GM12878 (cell line): ENCODE data around the gene EEFSEC. TPM values are rescaled to one million over a fixed set of nuclear protein-coding genes. Genes with fewer than 3 reads are reported as not detected.

Experiments
- ATAC-seq: fragments of 200-7000 bp; cut with Tn5 transposase; 3 replicates; pipeline ENCODE4 v1.9.1; 2020; ENCODE audit warnings: mild to moderate bottlenecking, moderate library complexity
- BruUV-seq: library from RNA; stranded (reverse); fragments of 400-500 nt; replicated peaks from 2 replicates; lab custom pipeline; 2021; lab: Mats Ljungman, UMichigan
- CTCF ChIA-PET: fragments of 300-600 bp; sonication (Branson Sonifier 250); formaldehyde crosslinking; extraction: SDS; loops from one replicate; lab custom pipeline; 2021; ENCODE audit warnings: inconsistent platforms; lab: Yijun Ruan, JAX
- POLR2A ChIA-PET: fragments of 350-600 bp; formaldehyde crosslinking; extraction: SDS; loops from one replicate; lab custom pipeline; 2021; ENCODE audit warnings: inconsistent platforms; lab: Charles Lee
- RAD21 ChIA-PET: fragments of 300-600 bp; sonication (Branson Sonifier 250); formaldehyde crosslinking; loops from one replicate; lab custom pipeline; 2023; ENCODE audit warnings: antibody characterized with exemption; ENCODE audit not compliant: unreplicated experiment; lab: Charles Lee
- SMC1A ChIA-PET: fragments of 300-600 bp; sonication (Branson Sonifier 250); formaldehyde crosslinking; loops from one replicate; lab custom pipeline; 2023; ENCODE audit not compliant: unreplicated experiment, uncharacterized antibody; lab: Charles Lee
- DNase-seq: peaks from one replicate; pipeline ENCODE4 v3.0.0-alpha.2; 2011; ENCODE audit warnings: low read depth, low spot score
- FAIRE-seq: peaks from 3 replicates; lab custom pipeline; 2011; peaks lifted over from hg19 to GRCh38; lab: Jason Lieb, UNC
- H2AFZ ChIP-seq: 2 replicates; pipeline ENCODE4 v1.6.0; 2011; ENCODE audit warnings: low read depth, low read length, control low read depth; ENCODE audit not compliant: control insufficient read depth
- H3K27ac ChIP-seq: 2 replicates; pipeline ENCODE4 v1.5.1; 2011; ENCODE audit warnings: control low read depth; ENCODE audit not compliant: control insufficient read depth, insufficient read depth
- H3K27me3 ChIP-seq, 2 experiments: replicated peaks in 1 of 2; 2 replicates each; pipeline versions ENCODE4 v1.6.0 to v1.6.1; 2011; ENCODE audit warnings: low read length in 1 of 2; ENCODE audit not compliant: control insufficient read depth in 2 of 2, insufficient read depth in 2 of 2
- H3K36me3 ChIP-seq, 2 experiments: 2 replicates each; pipeline ENCODE4 v1.5.1; 2011; ENCODE audit warnings: low read length in 1 of 2; ENCODE audit not compliant: control insufficient read depth in 2 of 2, insufficient read depth in 2 of 2
- H3K4me1 ChIP-seq: 2 replicates; pipeline ENCODE4 v1.6.1; 2011; ENCODE audit warnings: mild to moderate bottlenecking, low read length, moderate library complexity, mixed read lengths; ENCODE audit not compliant: control insufficient read depth, insufficient read depth
- H3K4me2 ChIP-seq: 2 replicates; pipeline ENCODE4 v1.6.0; 2011; ENCODE audit warnings: control low read depth; ENCODE audit not compliant: control insufficient read depth, insufficient read depth
- H3K4me3 ChIP-seq: fragments of 200-600 bp; sonication (generic); 2 replicates; pipeline ENCODE4 v1.5.1; 2016
- H3K79me2 ChIP-seq: 2 replicates; pipeline ENCODE4 v1.6.0; 2011; ENCODE audit warnings: low read length; ENCODE audit not compliant: control insufficient read depth, insufficient read depth
- H3K9ac ChIP-seq: 2 replicates; pipeline ENCODE4 v1.8.0; 2011; ENCODE audit warnings: low read length, control low read depth, mixed read lengths; ENCODE audit not compliant: control insufficient read depth, insufficient read depth
- H3K9me3 ChIP-seq: replicated peaks from 3 replicates; pipeline ENCODE4 v1.5.1; 2011; ENCODE audit warnings: mild to moderate bottlenecking, low read length; ENCODE audit not compliant: control insufficient read depth, insufficient read depth
- H4K20me1 ChIP-seq: 2 replicates; pipeline ENCODE4 v1.6.0; 2011; ENCODE audit not compliant: control insufficient read depth, insufficient read depth
- DPF2 ChIP-seq: fragments of 450-650 bp; IDR thresholded peaks from 2 replicates; pipeline ENCODE4 v1.6.1; 2017; ENCODE audit warnings: mild to moderate bottlenecking
- EGR1 ChIP-seq, 2 experiments: IDR thresholded peaks; 1 replicate in 1 of 2; 2 replicates in 1 of 2; pipeline ENCODE4 v1.6.1; 2011 to 2012; ENCODE audit warnings: low read depth in 2 of 2, low read length in 2 of 2, borderline replicate concordance in 1 of 2, mild to moderate bottlenecking in 1 of 2, moderate library complexity in 1 of 2
- FOXM1 ChIP-seq: IDR thresholded peaks from 2 replicates; pipeline ENCODE4 v1.6.1; 2012; ENCODE audit warnings: low read depth, mild to moderate bottlenecking, inconsistent platforms, low read length, moderate library complexity
- KAT2A ChIP-seq: conservative IDR thresholded peaks from 2 replicates; pipeline ENCODE4 v1.6.1; 2011; ENCODE audit warnings: low read depth, low read length; ENCODE audit not compliant: control insufficient read depth
- KDM1A ChIP-seq: fragments of 200-600 bp; sonication (generic); IDR thresholded peaks from 2 replicates; pipeline ENCODE4 v1.6.1; 2016; ENCODE audit warnings: borderline replicate concordance
- MTA2 ChIP-seq: fragments of 450-650 bp; IDR thresholded peaks from 2 replicates; pipeline ENCODE4 v1.6.1; 2016; ENCODE audit warnings: low read depth, mild to moderate bottlenecking, moderate library complexity
- PML ChIP-seq: IDR thresholded peaks from 2 replicates; pipeline ENCODE4 v1.6.1; 2012; ENCODE audit warnings: low read length, inconsistent platforms
- POLR2AphosphoS2 ChIP-seq: IDR thresholded peaks from 2 replicates; pipeline ENCODE4 v1.6.1; 2011; ENCODE audit warnings: low read depth, mild to moderate bottlenecking, low read length, improper control_type of control experiment, moderate library complexity
- POU2F2 ChIP-seq: IDR thresholded peaks from 3 replicates; pipeline ENCODE4 v1.6.1; 2011; ENCODE audit warnings: low read depth, mild to moderate bottlenecking, low read length, borderline replicate concordance
- RAD51 ChIP-seq: fragments of 450-650 bp; IDR thresholded peaks from 2 replicates; pipeline ENCODE4 v1.6.1; 2016; ENCODE audit warnings: moderate library complexity, mild to moderate bottlenecking, inconsistent platforms
- SP1 ChIP-seq: IDR thresholded peaks from one replicate; pipeline ENCODE4 v1.6.1; 2011; ENCODE audit warnings: low read depth, low read length
- TCF12 ChIP-seq: IDR thresholded peaks from 2 replicates; pipeline ENCODE4 v1.6.1; 2011; ENCODE audit warnings: low read depth, mild to moderate bottlenecking, low read length
- TCF3 ChIP-seq: IDR thresholded peaks from 2 replicates; pipeline ENCODE4 v1.6.1; 2012; ENCODE audit warnings: low read depth, mild to moderate bottlenecking, low read length, borderline replicate concordance; ENCODE audit not compliant: insufficient read depth
- WGBS: methylation state at CpG from one replicate; pipeline ENCODE4 v1.1.6; 2016; ENCODE audit warnings: low lambda C conversion rate; ENCODE audit not compliant: insufficient replicate concordance, insufficient coverage; ENCODE audit errors: missing lambda C conversion rate; 5-methylcytosine and 5-hydroxymethylcytosine counted together
- in situ Hi-C: fragments of 300-500 bp; cut with MboI; formaldehyde crosslinking; loops from 9 replicates; pipeline ENCODE4 v1.14.3; 2018; ENCODE audit warnings: mixed read lengths
- intact Hi-C: fragments of 100-400 bp; cut with micrococcal nuclease; formaldehyde crosslinking; loops from one replicate; pipeline ENCODE4 v1.14.2; 2022; ENCODE audit not compliant: unreplicated experiment
- polyA plus RNA-seq, 11 experiments: library from polyadenylated mRNA; depleted of rRNA in 4 of 11; unstranded in 6 of 11; stranded (reverse) in 5 of 11; fragments of >200 nt; fragmentation: Nextera tagmentation in 4 of 11; fragmentation: Illumina TruSeq in 1 of 11; extraction: Ambion mirVana in 4 of 11; extraction: Trizol in 1 of 11; gene quantifications; 1 replicate in 1 of 11; 2 replicates in 10 of 11; pipeline versions ENCODE4 v1.2.1 to v1.2.3, GENCODE V29; 2011 to 2016; ENCODE audit warnings: inconsistent platforms in 2 of 11, missing spikeins in 2 of 11, low read depth in 1 of 11
- total RNA-seq, 4 experiments: library from RNA; depleted of rRNA in 3 of 4; stranded (reverse); fragments of >200 nt in 3 of 4; fragmentation: Illumina TruSeq in 1 of 4; extraction: Trizol in 1 of 4; gene quantifications; 2 replicates each; pipeline versions ENCODE4 v1.2.1 to v1.2.3, GENCODE V29; 2013 to 2021
- TF ChIP-seq, protein P1 (sequence below): IDR thresholded peaks from 2 replicates; pipeline ENCODE4 v1.6.1; 2012; ENCODE audit warnings: low read length, inconsistent platforms
- TF ChIP-seq, protein P2 (sequence below): fragments of 450-650 bp; formaldehyde crosslinking; IDR thresholded peaks from 2 replicates; pipeline ENCODE4 v1.4.0; 2022; ENCODE audit warnings: mild to moderate bottlenecking, moderate library complexity
- TF ChIP-seq, protein P3 (sequence below): fragments of 450-650 bp; IDR thresholded peaks from 2 replicates; pipeline ENCODE4 v1.6.1; 2016; ENCODE audit warnings: mild to moderate bottlenecking

Gene EEFSEC
- total and polyA plus RNA-seq, 10 of the 15 experiments (the other 5 are each of a cell fraction or from before 2014, with no cell fraction given), result 0.29 to 29.1 (median 16.1) TPM

DNA sequence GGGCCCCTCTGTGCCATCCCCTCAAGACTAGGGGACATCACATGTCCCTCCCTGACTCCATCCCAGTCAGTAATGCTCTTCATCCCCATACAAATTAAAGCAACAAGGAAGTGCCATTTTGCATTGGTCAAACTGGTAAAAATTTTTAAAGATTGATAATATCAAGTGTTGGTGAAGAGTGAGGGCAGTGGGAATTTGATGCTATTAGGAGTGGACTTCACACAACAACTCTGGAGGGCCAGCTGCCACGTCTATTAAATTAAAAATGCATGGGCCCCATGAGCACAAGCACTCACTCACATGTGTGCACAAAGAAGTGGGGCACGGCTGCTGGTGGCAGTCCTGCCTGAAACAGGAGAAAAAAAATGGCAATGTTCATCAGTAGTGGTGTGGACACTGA lies 265.6 kb downstream of the EEFSEC start:
- RAD21 ChIA-PET, result no interaction called here
- in situ Hi-C loops, result no loop called here

More for the DNA sequence above, 265.6 kb downstream of the EEFSEC start:
- POLR2A ChIA-PET, result no interaction called here
- Histone ChIP-seq H3K4me2 (no peak overlapping the region), H2AFZ (no peak overlapping the region), H3K4me3 (no peak overlapping the region), H3K79me2 (no peaks in the 10 kb centered on the region), H4K20me1 (no peaks in the 10 kb centered on the region), H3K9me3 (no peaks in the 10 kb centered on the region), H3K27me3 (no peaks in the 10 kb centered on the region), H3K9ac (no peak overlapping the region), H3K27ac (no peak overlapping the region), H3K36me3 (no peaks in the 10 kb centered on the region), H3K4me1 (no peaks in the 10 kb centered on the region)
- intact Hi-C loops, result no loop called here
- FAIRE-seq (no peak), ATAC-seq (no peak), DNase-seq (no peak)
- CTCF ChIA-PET, result no interaction called here
- 40% methylated on average over 2 of the region's 2 CpGs for WGBS
- SMC1A ChIA-PET, result no interaction called here
- TF ChIP-seq, protein P1, sequence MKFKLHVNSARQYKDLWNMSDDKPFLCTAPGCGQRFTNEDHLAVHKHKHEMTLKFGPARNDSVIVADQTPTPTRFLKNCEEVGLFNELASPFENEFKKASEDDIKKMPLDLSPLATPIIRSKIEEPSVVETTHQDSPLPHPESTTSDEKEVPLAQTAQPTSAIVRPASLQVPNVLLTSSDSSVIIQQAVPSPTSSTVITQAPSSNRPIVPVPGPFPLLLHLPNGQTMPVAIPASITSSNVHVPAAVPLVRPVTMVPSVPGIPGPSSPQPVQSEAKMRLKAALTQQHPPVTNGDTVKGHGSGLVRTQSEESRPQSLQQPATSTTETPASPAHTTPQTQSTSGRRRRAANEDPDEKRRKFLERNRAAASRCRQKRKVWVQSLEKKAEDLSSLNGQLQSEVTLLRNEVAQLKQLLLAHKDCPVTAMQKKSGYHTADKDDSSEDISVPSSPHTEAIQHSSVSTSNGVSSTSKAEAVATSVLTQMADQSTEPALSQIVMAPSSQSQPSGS, result no peak
- TF ChIP-seq FOXM1, result no peak
- no peak for TF ChIP-seq POLR2AphosphoS2
- no peak for TF ChIP-seq MTA2
- TF ChIP-seq, protein P2, sequence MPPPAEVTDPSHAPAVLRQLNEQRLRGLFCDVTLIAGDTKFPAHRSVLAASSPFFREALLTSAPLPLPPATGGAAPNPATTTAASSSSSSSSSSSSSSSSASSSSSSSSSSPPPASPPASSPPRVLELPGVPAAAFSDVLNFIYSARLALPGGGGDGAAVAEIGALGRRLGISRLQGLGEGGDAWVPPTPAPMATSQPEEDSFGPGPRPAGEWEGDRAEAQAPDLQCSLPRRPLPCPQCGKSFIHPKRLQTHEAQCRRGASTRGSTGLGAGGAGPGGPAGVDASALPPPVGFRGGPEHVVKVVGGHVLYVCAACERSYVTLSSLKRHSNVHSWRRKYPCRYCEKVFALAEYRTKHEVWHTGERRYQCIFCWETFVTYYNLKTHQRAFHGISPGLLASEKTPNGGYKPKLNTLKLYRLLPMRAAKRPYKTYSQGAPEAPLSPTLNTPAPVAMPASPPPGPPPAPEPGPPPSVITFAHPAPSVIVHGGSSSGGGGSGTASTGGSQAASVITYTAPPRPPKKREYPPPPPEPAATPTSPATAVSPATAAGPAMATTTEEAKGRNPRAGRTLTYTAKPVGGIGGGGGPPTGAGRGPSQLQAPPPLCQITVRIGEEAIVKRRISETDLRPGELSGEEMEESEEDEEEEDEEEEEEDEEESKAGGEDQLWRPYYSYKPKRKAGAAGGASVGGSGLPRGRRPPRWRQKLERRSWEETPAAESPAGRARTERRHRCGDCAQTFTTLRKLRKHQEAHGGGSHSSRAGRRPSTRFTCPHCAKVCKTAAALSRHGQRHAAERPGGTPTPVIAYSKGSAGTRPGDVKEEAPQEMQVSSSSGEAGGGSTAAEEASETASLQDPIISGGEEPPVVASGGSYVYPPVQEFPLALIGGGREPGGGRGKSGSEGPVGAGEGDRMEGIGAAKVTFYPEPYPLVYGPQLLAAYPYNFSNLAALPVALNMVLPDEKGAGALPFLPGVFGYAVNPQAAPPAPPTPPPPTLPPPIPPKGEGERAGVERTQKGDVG (CRISPR knock-in tag), result no peak
- no peak for TF ChIP-seq SP1
- TF ChIP-seq EGR1 (IDR thresholded peaks at IDR 0.05; ENCODE audit: borderline replicate concordance in 1 of 2, low read depth in 2 of 2, low read length in 2 of 2), result no peak
- TF ChIP-seq PML, result no peak
- no peak for TF ChIP-seq TCF3
- no peak for TF ChIP-seq KAT2A
- no peak for TF ChIP-seq TCF12
- TF ChIP-seq, protein P3, sequence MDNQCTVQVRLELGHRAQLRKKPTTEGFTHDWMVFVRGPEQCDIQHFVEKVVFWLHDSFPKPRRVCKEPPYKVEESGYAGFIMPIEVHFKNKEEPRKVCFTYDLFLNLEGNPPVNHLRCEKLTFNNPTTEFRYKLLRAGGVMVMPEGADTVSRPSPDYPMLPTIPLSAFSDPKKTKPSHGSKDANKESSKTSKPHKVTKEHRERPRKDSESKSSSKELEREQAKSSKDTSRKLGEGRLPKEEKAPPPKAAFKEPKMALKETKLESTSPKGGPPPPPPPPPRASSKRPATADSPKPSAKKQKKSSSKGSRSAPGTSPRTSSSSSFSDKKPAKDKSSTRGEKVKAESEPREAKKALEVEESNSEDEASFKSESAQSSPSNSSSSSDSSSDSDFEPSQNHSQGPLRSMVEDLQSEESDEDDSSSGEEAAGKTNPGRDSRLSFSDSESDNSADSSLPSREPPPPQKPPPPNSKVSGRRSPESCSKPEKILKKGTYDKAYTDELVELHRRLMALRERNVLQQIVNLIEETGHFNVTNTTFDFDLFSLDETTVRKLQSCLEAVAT, result no peak
- no peak for TF ChIP-seq DPF2
- no peak for TF ChIP-seq KDM1A
- TF ChIP-seq RAD51, result no peak
- TF ChIP-seq POU2F2, result no peak
- BruUV-seq, result no TSS peak
